GM21786 (cell line): ENCODE data around the gene CPED1.
"Not testable (repeated sequence)": the region's sequence is repeated elsewhere in the genome, so short reads cannot be mapped to it uniquely, and the experiment has no call there.

ENCODE experiments used
- ATAC-seq: cut with Tn5 transposase; IDR thresholded peaks from one replicate; pipeline ENCODE4 v1.9.1; 2021; ENCODE audit not compliant: unreplicated experiment

CPED1 gene

DNA sequence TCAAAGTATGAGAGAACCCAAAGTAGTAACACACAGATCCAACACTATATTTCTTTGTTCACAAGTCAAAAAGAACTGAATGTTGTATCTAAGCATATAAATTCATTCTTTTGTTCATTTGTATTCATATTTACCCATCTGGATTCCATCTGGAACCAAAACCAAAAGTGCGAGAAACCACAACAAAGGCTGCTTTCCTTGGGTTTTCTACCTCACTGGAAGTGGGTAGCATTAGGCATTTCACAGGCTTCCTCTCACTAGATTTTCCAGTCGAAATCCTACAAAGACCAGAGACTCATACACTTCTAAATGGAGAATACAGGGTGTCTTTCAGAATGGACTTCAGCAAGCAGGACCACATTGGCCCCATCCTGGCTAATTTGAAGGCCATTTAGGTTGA, 230.5 kb downstream of the CPED1 start:
- ATAC-seq, result no peak

DNA sequence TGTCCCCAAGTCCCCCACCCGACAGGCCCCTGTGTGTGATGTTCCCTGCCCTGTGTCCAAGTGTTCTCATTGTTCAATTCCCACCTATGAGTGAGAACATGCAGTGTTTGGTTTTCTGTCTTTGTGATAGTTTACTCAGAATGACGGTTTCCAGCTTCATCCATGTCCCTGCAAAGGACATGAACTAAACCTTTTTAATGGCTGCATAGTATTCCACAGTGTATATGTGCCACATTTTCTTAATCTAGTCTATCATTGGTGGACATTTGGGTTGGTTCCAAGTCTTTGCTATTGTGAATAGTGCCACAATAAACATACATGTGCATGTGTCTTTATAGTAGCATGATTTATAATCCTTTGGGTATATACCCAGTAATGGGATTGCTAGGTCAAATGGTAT, 232.6 kb downstream of the CPED1 start:
- ATAC-seq, result not testable (repeated sequence)

DNA sequence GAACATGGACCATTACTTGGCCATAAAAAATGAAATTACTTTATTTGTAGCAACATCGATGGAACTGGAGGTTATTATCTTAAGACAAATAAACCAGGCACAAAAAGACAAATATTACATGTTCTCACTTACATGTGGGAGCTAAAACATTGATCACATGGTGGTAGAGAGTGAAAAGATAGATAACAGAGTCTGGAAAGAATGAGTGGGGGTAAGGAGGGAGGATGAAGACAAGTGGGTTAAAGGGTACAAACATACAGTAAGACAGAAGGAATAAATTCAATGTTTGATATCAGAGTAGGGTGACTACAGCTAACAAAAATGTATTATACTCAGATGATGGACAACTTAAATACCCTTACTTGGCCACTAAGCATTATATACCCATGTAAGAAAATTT, 240.3 kb downstream of the CPED1 start:
- ATAC-seq, result no peak

DNA sequence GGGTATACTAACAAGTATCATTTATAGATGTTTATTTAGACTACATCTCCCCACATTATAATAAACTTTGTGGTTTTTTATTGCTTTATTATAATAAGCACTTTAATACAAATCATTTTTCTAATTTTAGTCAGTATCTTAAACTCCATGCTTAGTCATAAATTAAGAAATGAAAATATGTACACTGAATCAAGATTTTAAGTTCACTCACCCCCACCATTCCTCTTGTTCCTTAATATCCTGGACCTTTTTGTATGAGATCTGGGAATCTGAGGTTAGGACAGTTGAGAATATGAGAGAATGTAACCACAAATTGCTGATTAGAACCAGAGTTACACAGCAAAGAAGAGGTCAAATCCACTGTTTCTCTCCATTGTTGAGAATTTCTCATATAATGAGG, 246.7 kb downstream of the CPED1 start:
- ATAC-seq, result no peak

DNA sequence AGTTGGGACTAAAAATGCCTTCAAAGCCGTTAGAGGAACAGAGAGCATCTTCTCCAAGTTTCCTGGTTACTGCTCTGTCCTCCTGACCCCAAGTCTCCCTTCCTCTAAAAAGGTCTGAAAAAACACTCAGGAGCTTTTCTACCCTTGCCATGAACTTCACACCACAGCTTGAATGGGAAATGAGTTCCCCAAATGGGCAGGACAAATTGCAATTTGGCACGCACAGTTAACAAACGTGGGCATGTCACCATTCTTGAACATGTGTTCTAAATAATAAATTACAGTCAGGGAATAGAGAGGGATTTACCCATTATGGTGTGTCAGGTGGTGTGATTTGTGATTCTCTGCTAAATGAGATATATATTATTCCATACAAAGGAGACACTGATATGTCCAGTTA, 249.1 kb downstream of the CPED1 start:
- no peak for ATAC-seq

DNA sequence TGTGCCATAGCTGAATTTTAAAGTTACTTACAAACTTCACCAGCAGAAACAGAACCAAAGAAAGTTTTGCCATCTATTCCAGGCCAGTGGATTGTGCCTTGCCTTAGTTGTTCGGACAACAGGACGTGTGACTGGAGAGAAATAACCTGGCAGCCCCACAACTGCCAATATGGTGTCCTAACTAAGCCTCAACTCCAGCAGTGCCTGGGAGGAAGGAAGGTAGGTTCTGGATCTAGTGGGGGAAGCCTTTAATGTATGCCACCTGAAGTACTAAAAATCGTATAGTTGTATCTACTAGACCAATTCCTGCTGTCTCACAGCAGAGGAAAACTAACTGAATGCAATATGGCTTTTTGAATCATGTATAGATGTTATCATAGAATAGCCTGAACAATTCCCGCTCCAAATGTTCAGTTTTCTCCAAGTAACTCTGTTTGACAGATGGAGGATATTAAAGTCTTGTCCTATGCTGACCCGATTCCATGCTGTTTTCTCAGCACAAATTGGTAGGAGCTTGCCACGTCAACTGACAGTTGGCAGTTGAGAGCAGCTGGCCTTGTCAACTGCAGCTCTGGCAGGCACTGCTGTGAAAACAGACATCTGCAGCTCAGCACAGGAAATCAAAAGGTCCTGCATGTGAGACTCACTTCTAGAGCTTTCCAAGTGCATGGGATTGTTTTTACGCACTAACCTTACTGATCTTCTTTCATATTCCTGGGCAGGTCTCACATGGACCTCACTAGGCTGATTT, 255.8 kb downstream of the CPED1 start:
- no peak for ATAC-seq

DNA sequence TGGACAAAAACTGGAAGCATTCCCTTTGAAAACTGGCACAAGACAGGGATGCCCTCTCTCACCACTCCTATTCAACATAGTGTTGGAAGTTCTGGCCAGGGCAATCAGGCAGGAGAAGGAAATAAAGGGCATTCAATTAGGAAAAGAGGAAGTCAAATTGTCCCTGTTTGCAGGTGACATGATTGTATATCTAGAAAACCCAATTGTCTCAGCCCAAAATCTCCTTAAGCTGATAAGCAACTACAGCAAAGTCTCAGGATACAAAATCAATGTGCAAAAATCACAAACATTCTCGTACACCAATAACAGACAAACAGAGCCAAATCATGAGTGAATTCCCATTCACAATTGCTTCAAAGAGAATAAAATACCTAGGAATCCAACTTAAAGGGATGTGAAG, 262.9 kb downstream of the CPED1 start:
- not testable (repeated sequence) for ATAC-seq

DNA sequence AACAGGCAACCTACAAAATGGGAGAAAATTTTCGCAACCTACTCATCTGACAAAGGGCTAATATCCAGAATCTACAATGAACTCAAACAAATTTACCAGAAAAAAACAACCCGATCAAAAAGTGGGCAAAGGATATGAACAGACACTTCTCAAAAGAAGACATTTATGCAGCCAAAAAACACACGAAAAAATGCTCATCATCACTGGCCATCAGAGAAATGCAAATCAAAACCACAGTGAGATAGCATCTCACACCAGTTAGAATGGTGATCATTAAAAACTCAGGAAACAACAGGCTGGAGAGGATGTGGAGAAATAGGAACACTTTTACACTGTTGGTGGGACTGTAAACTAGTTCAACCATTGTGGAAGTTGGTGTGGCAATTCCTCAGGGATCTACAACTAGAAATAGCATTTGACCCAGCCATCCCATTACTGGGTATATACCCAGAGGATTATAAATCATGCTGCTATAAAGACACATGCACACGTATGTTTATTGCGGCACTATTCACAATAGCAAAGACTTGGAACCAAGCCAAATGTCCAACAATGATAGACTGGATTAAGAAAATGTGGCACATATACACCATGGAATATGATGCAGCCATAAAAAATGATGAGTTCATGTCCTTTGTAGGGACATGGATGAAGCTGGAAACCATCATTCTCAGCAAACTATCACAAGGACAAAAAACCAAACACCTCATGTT, 264.2 kb downstream of the CPED1 start:
- ATAC-seq, result not testable (repeated sequence)

DNA sequence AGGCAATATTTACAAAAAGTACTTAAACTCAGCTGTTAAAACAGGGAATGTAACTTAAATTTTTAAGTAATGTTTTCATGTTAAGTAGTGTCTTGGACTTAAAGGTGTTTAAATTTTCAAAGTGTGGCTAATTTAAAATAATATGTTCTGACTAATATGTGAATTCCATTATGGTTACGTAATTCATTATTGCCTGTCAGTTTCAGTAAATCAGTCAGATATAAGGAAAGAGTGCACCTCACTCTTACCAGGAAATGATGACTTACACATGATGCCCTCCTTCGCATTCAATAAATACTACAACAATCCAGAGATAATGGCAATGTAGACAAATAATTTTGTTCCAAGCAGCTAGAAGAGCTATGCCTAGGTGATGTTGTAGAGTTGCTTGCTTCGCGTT, 271.3 kb downstream of the CPED1 start:
- no peak for ATAC-seq

DNA sequence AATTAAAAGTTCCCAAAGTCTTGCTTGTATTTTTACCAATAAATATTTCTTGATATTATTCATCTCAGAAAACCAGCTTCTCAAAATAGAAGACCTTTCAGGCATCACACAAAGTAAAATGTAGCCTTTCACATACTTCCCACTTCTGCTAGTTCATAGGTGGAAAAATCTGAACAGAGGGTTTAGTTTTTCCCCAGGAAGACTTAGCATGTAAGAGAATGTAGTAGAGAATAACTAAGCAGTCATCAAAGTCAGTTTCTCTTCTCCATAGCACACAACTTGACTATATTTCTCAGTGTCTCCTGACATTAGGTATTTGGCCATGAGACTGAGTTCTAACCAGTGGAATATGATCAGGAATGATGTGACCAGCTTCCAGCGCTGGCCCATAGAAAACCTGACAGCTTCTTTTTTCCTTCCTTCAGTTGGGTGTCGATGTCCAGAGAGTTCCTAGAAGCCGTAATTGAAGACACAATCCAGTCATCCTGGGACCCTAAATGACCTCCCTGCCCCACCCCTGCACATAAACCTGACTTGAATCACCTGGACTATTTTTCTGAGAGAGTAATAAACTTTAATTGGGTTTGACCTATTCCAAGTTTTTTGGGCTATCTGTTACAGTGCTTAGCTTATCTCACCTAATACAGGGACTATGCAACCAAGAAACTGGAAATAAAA, 272.8 kb downstream of the CPED1 start:
- ATAC-seq, result no peak

DNA sequence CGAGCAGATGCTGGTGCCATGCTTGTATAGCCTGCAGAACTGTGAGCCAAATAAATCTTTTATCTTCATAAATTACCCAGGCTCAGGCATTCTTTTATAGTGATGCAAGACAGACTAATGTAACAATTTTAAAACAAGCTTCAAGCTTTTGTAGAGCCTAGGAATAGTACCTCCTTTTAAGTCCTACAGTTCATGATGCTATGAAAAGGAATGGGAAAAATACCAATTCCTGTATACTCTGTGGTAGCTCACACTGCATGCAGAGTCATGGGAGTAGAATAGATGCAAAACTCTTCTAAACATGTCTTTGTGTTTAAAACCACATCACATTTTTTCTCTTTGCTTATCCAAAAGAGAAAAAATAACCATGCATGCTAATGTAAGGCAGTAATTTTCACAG, 273.7 kb downstream of the CPED1 start:
- no peak for ATAC-seq

DNA sequence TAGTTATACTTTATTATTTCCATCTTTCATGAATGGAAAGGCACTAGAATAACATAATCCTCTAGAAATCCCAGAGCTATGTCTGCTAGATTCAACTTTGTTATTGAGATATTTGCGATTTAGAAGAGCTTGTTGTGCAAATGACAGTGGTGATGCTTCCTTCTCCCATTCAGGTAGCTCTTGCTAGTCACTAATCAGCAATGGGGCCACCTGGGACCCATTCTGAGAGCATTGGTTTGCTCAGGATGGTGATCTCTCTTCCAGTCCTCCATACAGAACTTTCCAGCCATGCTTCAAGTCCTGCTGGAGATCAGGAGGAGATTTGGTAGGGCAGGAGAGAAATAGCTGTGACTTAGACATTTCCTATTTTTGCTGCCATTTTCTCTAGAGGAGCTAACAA, 274.5 kb downstream of the CPED1 start:
- no peak for ATAC-seq

DNA sequence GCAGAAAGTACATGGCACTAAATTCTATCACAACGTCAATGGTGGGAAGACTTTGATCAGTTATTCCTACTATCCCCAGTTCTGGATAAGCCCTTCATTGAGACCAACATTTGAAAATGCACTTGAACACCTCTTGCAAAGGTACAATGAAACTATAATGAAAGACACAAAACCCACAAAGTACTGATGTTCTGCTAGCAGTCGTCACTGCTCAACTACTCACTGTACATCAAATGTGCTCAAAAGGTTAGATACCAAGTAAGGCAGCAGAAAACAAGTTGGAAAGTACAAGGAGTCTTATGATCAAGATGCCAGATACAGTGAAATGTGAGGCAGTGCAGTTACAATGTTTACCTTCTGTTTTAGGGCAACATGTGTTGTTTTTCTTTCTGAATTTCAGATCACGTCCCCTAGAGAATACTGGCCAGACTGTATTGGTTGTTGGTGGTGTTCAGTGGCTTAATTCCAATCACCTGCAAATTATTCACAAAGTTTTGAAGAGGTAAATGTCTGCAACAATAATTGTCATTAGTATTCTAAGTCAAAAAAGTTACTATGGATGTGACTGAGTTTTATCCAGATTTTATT, 277.9 kb downstream of the CPED1 start:
- no peak for ATAC-seq

DNA sequence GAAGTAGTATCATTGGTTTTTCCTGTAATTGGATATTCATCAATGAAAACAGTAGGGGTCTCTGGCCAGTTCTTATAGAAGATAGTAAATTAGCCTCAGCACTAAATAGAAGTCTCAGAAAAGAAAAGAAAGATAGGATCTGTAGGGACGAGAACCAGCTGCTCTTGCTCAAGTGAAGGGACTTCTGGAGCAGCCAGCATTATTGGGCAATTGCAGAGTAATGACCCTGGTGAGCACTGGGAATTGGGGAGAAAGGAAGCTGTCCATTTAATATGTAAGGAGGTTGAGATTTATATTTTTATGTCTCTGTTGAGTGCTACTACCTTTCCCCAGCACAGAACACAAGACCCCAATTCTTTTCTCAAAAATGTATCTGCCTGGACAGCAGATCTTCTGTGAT, 279.1 kb downstream of the CPED1 start:
- ATAC-seq, result no peak

DNA sequence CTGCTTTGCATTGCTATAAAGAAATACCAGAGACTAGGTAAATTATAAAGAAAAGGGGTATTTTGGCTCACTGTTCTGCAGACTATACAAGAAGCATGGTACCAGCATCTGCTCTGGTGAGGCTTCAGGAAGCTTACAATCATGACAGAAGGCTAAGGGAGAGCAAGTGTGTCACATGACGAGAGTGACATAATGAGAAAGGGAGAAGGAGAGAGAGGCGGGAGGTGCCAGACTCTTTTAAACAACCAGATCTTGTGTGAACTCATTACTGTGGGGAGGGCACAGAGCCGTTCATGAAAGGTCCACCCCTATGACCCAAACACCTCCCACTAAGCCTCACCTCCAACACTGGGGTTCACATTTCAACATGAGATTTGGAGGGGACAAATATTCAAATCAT, 281.3 kb downstream of the CPED1 start:
- ATAC-seq, result no peak

DNA sequence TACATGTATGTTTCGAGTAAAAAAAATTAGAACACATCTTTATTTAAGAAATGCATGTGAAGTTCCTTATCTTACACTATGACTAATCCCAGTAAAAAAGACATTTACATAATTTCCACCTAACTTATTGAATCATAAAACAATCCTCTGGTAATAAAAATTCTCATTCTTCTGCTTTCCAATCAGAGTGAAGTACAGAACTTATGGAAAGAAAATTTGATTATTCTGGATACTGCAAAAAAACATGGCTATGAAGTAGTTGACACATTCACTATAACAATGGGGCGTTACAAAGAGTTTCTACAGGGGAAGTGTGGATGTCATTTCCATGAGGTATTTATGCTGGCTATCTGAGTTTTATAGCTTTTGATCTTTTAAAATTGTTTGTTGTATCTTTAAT, 282.6 kb downstream of the CPED1 start:
- no peak for ATAC-seq

DNA sequence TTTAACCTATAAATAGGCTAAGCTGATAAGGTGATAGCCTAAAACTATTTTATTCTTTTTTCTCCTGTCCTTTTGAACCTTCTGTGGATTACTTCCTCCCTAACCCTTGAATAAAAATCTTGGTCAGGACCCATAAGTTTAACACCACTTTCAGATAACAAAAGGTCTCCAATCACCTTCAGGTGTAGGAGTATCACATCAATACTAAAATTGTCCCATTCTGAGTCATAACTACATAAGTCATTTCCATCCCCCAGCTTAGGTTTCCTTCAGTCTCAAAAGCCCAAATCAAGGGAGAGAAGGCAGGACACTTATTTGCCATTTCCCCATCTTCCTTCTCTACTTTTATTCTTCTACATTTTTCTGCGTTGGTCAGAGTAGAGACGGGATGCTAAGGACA, 283.4 kb downstream of the CPED1 start:
- no peak for ATAC-seq

DNA sequence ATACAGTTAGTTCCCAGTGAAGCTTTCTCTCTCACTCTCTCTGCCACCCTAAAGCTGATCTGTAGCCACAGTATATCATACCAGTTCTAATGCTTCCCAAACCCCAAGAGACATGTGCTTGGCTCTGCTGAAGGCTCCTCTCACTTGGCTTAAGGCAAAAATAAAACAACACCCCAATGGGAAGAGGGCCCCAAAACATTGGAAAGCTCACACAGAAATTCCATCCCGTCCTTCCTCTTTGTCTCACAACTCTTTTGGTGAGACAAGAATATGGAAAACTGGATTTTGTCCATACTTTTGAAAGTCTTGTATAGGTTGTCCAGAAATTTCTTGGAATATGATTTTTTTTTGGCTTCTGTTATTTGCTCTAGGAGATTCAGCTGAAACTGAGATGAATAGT, 284.2 kb downstream of the CPED1 start:
- no peak for ATAC-seq

DNA sequence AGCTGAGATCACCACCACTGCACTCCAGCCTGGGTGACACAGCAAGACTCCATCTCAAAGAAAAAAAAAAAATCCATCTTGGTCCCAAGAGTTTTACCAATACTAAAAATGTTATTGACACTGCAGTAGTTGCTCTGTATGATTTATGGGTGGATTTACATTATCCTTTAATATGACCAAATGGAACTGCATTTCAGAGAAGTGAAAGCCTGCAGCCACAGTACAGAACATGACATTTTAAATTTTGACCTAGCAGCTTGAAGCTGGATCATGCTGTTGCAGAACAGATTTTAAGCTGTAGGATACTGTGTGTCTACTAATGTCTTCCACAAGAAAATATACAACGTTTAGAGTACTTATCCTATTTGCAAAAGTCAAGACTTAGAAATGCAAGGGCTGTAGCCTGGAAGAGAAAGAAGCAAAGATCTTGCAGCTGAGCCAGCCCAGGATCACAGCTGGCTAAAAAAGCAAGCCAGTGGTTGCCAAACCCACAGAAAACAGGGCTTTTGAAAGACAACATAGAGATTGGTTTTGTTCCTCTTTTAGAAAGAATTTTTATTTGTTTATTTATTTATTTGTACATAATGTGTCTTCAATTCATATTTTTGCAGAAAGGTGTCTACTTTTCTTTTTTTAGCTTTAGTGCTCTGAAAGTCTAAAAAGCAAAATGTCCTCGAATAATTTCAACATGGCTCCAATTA, 285.1 kb downstream of the CPED1 start:
- ATAC-seq, result peak; percentile 31

DNA sequence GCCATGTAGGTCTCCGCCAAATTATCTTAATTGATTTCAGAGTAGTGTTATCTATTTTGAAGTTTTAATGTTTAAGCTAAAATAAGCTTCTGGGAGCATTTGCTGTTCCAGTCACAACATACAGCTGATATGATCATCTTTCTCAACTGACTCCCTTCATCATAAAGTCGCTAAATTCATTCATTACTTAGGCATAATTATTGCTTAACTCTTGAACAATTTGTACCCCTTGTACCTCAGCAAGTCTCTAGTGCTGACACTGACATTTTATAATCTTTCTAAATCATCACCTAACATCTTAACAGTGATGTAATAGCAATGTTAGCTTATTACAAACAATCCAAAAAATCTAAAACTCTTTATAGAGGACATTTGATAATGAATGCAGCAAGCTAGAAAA, 286.0 kb downstream of the CPED1 start:
- no peak for ATAC-seq

DNA sequence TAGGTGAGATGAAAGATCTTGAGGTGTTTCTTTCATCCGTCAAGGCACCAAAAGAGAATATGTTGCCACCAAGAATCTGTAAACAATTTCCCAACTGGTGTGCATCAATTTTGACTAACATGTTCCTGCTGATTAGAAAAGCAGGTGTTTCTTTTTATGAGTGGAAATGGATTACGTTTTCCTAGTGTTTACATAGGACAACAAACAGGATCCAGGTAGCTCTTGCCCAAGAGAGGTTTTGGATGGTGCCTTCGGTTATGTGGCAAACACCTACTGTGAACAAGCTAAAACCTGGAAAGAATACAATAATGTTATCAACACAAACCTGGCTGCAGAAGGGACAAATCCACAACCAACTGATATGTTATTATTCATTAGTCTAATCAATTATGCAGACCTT, 286.7 kb downstream of the CPED1 start:
- no peak for ATAC-seq
